Activated CD8-positive, alpha-beta memory T cell treated with anti-CD3 and anti-CD28 coated beads for 48 hours (primary cell): ENCODE results near the gene METTL14.

Source experiments
- DNase-seq, 3 experiments: peaks; one replicate each; pipeline ENCODE4 v3.0.0-alpha.2; 2020; ENCODE audit warnings: low read depth in 2 of 3, low spot score in 2 of 3

The METTL14 gene

GRCh38 chr4:118732591-118733330, 47.6 kb downstream of the METTL14 start:
- no peak for DNase-seq

GRCh38 chr4:118734491-118735205, 49.5 kb downstream of the METTL14 start:
- DNase-seq = no peak

- no peak for DNase-seq
These were observed 51.7 kb downstream of the METTL14 start for GRCh38 chr4:118736900-118737299.

- no peak for DNase-seq
These were observed 52.9 kb downstream of the METTL14 start for GRCh38 chr4:118738090-118738489.

GRCh38 chr4:118739022-118739713, 54.0 kb downstream of the METTL14 start:
- DNase-seq = no peak

DNA sequence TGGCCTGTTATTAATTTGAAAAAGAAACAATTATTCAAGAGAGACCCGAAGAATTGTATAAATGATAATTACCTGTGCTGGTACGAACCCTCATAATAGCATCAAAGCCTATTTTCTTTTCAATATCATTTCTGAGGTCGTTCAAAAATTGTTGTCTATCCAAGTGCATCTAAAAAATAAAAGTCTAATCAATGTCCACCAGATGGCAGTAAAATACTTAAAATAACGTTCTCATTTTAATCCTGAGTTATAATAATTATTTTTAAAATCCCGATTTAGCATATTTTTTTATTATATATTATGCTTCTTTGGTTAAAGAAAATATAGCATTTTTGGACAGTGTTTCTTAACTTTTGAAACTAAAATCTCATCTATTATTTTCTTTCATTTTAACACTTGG, 55.7 kb downstream of the METTL14 start:
- no peak for DNase-seq

DNA sequence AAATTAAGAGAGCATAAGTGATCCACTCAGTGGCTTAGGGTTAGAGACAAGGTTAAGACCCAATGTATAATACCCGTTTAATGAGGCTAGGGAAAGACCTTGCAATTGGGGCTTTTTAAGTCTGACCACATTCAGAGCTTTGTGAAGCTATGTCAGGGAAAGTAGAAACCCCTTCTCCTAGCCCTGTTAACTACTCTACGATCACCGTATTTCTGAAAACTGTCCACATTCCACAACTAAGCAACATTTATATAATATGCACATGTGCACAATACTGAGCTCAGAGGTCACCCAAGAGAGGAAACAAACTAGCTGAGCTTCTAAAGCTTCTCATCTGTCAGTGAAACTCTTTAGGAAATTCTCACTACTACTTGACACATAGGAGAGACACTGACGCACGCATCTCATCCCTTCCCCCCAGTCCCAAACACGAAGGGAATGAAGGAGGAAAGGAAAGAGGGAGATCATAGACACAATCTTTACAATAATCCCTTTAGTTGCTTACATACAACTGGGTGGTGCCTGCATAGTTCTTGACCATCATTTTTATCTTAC, 56.2 kb downstream of the METTL14 start:
- DNase-seq = no peak

DNA sequence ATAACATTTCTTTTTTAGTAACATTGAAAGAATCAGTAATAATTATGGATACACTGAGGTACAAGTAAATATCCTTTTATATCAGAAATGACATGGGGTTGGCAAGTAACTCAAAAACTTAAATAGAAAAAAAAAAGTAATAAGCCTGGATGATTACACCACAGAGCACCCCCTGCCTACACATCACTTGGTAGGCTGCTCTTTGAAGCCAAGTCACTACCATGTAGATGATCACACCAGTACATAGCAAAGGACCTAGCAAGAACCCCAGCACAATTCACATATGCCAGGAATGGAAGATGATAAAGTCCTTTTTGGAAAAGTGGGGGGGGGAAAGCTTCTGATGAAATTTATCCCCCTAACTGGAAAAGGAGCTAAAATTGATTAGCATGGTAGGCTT, 56.9 kb downstream of the METTL14 start:
- DNase-seq = no peak

- DNase-seq = no peak
These were observed 58.7 kb downstream of the METTL14 start for GRCh38 chr4:118743867-118744266.

- no peak for DNase-seq
These were observed 60.2 kb downstream of the METTL14 start for GRCh38 chr4:118745357-118745756.

DNA sequence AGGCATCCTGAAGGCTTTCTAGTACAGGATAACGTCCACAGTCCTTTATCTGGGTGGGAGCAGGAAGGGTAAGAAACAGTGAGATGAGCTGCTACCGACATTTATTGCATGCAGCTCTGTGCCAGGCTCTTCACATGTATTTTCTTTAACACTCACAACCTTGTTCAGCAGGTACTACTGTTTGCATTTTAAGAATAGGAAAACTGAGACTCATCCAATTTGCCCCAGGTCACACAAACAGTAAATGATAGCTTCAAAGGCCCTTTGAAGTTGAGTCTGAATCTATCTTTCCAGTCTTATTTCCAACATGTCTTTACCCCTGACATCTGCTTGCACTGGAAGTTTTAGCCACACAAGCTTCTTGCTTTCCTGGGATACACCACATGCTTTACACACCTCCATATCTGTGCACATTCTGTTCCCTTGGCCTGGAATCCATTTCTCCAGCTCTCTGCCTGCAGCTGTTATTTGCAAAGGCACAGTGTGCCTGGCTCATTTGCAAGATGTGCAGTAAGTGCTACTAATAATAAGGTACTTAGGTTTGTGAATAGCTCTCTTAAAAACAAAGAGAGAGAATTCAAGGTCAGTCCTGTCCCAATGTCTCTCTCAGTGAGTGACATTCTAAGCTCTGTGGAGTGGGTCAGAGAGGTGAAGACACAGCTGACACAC, 61.2 kb downstream of the METTL14 start:
- DNase-seq = no peak

- DNase-seq = no peak
These were observed 64.3 kb downstream of the METTL14 start for GRCh38 chr4:118749347-118749988.

- DNase-seq = no peak
These were observed 66.6 kb downstream of the METTL14 start for GRCh38 chr4:118751629-118752323.

GRCh38 chr4:118752551-118752950, 67.4 kb downstream of the METTL14 start:
- DNase-seq = no peak

GRCh38 chr4:118753096-118753495, 67.9 kb downstream of the METTL14 start:
- DNase-seq = no peak

- DNase-seq = no peak
These were observed 68.5 kb downstream of the METTL14 start for GRCh38 chr4:118753685-118754084.

- DNase-seq = no peak
These were observed 69.7 kb downstream of the METTL14 start for GRCh38 chr4:118754890-118755289.

- DNase-seq = no peak
These were observed 70.4 kb downstream of the METTL14 start for GRCh38 chr4:118755438-118756226.

DNA sequence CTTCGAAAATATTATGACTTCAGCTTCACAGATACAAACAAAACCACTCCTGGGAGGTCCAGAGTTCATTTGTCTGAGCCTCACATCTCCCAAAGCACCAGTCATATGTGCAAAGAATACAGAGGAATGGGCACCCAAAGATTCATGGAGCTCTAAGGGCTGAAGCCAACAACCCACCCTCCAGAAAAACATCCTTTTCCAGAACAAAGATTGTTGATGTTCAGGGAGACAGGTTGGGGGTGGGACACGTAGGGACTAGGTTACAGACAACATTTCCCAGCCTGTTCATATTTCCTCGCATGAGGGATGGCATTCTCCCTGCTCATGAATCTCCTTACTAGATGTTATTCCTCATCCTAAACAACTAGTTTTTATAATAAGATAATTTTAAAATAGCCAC, 71.2 kb downstream of the METTL14 start:
- no peak for DNase-seq
